HG02870 (cell line): ENCODE results near the gene ATP5F1B.

Experiments
- ATAC-seq: cut with Tn5 transposase; IDR thresholded peaks from one replicate; pipeline ENCODE4 v1.9.1; 2021; ENCODE audit warnings: mild to moderate bottlenecking, moderate library complexity; ENCODE audit not compliant: unreplicated experiment

Gene ATP5F1B

GRCh38 chr12:56645717-56646446, at the start of gene ATP5F1B:
Gene ATP5F1B, minus strand, starts transcription at chr12:56645984. Its CDS starts 21 bp downstream, at chr12:56645963.
- ATAC-seq = peak; percentile 99

GRCh38 chr12:56694161-56694560, 48.4 kb upstream of the ATP5F1B start:
- no peak for ATAC-seq

- no peak for ATAC-seq
Measured at GRCh38 chr12:56688846-56689109, 43.0 kb upstream of the ATP5F1B start.

- peak; percentile 62 for ATAC-seq
Measured at GRCh38 chr12:56688129-56688845, 42.5 kb upstream of the ATP5F1B start, which contains the start of gene PTGES3. Gene PTGES3, minus strand, starts transcription at chr12:56688284. Its CDS starts 285 bp downstream, at chr12:56687999.

DNA sequence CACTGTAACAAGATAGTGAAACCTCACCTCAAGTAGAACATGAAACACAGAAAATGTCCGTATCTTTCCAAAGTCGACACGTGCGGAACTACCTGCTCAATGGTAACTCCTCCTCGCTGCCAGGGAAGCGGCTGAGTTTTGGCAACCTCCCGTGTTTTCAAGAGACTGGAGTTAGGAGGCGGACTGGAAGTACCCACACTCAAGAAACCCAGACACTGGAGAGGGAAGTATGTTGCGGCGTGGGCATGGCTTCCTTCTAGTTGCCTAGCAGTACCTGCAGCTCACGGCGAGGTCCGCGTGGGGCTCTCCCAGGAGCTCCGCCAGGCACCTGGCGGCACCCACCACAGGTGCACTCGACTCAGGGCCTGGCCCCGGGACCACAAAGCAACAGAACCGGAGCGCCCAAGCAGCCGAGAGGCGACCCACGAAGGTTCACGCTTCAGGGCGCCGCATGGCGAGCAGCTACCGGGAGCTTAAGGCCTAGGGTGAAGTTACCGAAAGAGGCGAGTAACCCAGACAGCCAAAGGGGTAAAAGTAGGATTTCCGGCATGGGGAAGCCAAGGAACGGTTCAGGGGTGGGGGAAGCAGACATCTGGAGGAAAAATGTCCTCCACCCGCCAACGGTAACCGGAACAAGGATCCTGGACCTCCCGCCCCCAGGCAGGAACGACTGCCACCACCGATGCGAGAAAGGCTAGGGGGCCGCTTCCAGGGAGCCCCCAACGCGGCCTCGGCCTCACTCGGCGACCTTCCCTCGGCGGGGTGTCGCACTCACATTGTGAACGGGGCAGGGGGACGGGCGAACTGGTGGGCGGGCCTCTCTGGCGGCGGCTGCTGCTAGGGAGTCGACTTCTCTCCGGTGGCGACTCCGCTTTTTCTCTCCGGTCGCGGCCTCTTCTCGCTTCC, 41.7 kb upstream of the ATP5F1B start:
- peak; percentile 17 for ATAC-seq

DNA sequence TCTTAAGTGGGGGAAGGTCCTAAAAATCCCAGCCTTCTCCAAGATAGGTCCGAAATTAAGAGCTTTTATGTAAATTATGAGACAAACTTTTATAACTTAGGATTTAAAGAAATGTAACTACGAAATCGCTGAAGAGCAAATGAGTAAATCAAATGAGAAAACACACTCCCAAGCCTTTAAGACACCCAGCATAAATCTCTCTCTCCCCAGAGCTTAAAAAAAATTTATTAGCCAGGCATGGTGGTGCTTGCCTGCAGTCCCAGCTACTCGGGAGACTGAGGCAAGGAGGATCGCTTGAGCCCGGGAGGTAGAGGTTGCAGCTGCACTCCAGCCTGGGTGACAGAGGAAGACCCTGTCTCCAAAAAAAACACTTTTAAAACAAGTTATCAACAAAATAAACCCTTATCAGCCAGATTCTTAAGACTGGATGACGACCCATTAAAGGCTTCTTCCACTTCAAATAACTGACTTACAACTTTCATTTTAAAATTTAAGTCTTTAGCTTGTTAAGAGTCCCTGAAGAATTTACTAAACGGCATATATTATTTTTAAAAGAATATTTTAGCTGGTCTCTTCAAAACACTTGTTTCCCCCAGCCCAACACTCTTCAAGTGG, 39.1 kb upstream of the ATP5F1B start:
- ATAC-seq = no peak

GRCh38 chr12:56682323-56682722, 36.5 kb upstream of the ATP5F1B start:
- no peak for ATAC-seq

DNA sequence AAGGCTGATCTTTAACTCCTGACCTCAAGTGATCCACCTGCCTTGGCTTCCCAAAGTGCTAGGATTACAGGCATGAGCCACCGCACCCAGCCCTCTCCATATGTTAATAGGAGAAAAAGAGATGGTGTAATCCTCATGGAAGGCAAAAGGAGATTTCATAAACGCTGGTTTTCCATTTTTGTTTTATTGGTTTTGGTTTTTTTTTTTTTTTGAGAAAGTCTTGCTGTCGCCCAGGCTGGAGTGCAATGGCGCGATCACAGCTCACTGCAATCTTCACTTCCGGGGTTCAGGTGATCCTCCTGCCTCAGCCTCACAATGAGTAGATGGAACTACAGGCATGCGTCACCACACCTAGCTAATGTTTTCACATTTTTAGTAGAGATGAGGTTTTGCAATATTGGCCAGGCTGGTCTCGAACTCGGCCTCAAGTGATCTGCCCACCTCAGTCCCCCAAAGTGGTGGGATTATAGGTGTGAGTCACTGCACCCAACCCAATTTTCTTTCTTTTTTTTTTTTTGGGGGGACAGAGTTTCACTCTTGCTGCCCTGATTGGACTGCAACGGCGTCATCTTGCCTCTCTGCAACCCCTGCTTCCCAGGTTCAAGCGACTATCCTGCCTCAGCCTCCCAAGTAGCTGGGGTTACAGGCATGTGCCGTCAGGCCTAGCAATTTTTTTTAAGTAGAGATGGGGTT, 34.2 kb upstream of the ATP5F1B start:
- no peak for ATAC-seq

DNA sequence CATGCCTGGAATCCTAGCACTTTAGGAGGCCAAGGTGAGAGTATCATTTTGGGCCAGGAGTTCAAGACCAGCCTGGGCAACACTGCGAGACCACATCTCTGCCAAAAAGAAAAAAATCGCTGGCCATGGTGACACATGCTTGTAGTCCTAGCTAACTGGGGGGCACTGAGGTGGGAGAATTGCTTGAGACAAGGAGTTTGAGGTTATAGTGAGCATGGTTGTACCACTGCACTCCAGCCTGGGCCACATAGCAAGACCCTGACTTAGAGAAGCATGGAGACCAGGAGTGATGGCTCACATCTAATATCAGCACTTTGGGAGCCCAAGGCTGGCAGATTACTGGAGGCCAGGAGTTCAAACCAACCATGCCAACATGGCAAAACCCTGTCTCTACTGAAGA, 33.1 kb upstream of the ATP5F1B start:
- ATAC-seq = no peak

DNA sequence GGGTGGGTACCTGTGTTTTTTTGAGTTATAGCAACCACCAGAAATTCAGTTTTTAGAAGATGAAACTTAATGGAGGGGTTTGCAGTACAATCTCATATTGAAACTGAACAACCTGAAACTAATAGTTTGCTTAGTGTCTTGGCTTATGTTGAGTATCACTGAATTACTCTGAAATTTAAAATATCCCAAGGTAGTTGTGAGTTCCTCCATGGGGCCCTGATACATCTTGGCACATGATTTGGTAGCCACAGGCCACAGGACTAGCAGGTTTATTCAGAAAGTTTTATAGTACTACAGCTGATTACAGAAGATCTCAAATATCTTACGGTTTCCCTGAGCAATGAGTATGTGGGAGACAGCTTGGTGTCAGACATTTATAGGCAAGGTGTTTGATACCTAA, 31.9 kb upstream of the ATP5F1B start:
- ATAC-seq = peak; percentile 73

GRCh38 chr12:56676851-56677580, 31.2 kb upstream of the ATP5F1B start:
- no peak for ATAC-seq

DNA sequence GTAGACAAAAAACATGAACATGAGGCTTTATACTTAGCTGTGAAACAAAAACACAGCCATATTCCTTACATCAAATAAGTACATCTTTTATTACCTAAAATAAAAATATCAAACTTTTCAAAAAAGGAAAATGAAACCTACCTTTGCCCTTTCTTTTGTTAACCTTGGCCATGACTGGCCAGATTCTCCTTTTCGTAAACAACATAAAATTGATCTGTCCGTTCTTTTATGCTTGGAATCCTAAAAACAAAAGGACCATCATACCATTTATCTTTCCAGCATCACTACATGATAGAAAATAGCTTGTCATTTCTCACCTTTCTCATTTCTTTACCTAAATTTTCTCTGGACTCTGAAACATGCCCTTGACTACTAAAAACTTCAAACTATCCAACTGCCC, 25.8 kb upstream of the ATP5F1B start:
- ATAC-seq = no peak

- ATAC-seq = no peak
Measured at GRCh38 chr12:56670836-56671235, 25.1 kb upstream of the ATP5F1B start.

GRCh38 chr12:56668197-56668457, 22.3 kb upstream of the ATP5F1B start:
- no peak for ATAC-seq

DNA sequence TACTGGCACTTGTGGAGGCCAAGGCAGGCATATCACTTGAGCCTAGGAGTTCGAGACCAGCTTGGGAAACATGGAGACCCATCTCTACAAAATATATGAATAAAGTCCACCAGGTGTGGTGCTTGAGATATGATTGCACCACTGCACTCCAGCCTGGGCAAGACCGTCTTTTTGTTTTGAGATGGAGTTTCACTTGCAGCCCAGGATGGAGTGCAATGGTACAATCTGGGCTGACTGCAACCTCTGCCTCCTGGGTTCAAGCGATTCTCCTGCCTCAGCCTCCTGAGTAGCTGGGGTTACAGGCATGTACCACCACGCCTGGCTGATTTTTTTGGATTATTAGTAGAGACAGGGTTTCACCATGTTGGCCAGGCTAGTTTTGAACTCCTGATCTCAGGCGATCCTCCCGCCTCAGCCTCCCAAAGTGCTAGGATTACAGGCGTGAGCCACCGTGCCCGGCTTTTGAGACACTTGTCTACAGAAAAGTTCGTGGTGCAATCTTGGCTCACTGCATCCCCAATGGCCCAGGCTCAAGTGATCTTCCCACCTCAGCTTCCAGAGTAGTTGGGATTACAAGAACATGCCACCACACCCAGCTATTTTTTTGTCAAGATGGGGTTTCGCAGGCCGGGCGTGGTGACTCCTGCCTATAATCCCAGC, 16.3 kb upstream of the ATP5F1B start:
- no peak for ATAC-seq

DNA sequence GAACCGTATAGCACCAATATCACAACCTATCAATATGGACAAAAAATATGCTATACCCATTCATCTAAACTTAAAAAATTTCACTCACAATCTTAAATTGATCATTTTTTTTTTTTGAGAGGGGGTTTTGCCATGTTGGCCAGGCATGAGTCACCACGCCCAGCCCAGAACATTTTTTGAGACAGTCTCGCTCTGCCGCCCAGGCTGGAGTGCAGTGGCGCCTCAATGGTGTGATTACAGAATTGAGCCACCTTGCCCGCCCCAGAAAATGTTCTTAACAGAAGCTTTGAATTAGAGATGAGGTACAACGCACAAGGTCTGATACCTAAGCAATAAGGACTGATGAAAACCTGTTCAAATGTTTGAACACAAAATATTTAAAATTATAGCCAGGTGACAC, 15.8 kb upstream of the ATP5F1B start:
- no peak for ATAC-seq

- no peak for ATAC-seq
Measured at GRCh38 chr12:56658921-56659320, 13.1 kb upstream of the ATP5F1B start.

GRCh38 chr12:56657416-56658379, 11.9 kb upstream of the ATP5F1B start:
- no peak for ATAC-seq
